ENCODE measurements around the gene LRRTM4.

The LRRTM4 gene

DNA sequence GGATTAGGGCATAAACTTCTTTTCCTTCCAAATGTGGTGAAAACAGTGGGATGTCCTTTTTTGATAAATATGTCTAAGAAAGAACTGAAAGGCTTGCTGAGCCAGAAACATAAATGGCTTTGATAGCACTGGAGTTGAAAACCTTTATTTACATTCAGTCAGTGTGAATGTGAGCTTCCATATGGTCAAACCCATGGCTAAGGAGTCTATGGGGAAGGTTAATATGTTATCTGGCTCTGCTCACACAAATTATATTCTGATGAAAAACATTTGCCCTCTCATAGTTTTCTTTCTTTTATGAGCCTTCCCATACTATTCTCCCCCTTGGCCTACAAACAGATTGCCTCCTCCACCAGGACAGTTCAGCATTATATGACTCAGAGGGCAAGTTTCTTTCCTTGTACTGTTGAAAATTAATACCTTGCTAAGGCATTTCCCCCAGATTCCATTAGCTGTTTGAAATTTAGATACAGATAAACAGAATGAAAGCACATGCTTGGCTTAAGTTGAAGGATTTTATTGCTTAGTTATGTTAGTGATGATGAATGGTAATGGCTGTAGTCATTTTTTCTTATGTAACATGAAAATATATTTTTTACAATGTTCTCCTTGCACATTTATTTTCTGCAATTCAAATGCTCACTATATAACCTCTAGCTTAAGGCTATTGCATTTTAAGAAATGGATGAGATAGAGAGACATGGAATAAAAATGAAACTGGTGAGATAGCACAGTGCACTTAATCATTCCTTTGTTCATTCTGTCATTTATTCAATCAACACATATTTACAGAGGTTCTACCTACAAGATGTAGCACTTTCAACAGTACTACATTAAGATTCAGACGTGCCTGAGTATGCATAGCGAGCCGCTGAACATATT is 544.1 kb downstream of the LRRTM4 start:
- DNase-seq: no peak

DNA sequence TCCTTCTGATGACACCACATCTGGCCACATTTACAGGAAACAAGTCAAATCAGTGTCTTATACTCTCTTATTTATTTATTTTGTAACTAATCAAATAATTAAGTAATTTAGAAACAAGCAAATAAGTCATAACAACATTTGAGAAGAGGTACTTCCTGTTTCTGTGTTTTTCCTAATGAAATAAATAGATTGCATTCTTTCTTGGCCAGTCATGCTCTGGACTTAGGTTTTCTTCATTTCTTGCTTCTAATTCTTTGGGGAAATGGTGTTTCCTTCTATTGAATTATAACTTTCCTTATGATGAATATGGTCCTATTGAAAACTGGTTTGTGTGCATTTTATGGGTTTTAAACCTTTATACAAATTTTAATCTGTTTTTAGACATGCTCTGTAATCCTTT is 546.4 kb downstream of the LRRTM4 start:
- DNase-seq: no peak

DNA sequence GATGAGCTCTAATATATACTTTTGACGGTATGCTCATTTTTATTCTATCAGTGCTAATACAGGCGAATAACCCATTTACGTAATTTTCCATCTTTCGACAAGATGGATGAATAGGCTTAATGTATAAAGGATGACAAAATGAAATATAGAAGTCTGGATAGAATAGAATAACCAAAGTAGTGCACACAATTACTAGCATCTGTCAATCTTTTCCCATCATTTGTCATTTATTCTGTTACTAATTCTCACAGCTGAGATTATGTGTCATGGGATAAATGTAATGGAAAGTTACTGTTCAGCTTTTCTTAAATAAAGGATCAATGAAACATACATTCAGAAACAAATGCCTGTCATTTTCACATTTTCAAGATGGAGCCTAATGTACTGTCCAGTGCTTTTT is 548.6 kb downstream of the LRRTM4 start:
- no peak for DNase-seq

DNA sequence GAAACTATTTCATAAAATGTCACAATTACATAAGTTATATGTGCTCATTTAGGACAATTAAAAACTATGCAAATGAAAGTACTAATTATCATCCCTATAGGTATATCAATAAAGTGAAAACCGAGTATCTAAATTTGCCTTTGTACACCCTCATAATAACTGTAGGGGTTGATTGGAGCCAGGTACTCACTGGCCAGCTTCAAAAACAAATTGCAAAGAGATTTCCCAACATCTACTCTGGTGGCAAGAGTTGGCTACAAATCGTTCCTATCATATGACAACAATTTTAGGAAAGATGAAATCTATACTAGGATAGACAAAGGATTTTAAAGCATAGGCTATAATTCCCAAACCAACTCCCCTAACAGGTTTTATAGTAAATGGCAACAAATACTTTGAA is 556.4 kb downstream of the LRRTM4 start:
- DNase-seq: no peak

DNA sequence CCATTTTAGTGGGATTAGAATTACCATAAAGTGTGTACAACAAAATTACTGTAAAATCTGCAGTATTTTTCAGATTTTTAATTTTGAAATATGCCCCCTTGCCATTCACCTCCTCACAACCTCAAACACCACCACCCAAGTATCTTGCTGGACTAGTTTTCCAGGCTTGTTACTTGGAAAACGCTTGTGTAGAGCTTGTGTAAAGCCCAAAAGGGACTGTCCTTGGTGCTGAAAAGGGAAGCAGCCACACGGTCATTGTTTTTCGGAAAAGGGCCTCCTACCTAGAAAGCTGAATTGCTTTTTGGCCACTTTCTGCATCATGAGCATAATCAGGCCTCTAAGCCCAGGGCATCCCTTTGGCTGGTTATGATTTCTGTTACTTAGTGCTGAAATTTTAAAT is 563.4 kb downstream of the LRRTM4 start:
- DNase-seq: no peak

DNA sequence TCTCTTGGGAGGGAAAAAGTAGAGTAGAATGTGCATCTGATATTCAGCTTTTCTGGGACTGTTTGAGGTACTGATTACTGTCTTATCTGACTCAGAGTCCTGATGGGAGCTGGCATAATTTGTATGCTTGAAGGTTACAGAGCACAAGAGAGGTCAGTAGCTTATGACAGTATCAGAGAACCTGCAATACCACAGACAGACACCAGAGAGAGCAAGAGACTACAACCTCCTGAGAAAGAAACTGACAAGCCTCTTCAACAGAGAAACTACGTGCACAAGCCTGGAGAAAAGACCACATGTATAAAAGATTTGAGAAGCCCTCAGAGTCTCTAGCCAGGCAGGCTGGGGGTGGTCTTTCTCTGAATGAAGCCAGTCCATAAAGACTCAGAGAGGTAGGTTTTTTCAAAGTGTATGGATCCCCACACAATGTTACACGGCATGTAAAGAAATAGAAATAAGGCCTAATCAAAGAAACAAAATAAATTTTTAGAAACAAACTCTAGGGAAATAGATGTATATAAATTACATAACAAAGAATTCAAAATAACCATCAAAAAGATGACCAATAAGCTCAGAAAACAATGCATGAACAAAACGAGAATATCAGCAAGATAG is 568.3 kb downstream of the LRRTM4 start:
- DNase-seq: no peak

DNA sequence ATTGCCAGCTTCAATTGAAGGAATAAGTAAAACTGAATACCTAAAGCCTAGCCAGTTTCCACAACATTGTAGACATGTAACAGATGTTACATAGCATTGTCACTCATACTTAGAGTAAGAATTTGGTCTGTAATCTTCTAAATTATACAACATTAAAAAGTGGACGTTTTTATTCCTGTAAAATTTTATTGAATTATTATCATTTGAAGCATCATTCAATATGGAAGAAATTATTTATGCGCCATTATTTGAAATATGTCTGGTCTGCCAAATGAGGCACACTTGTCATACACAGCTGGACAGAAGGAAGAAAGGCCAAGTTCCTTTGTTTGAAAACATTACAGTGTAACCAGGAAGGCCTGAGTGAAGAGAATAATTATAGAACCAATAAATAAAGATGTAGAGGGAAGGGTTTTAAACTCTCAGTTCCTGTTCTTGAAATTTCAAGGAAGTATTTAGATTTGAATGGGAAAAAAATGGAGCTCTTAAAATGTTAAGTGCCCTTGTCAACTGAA is 575.5 kb downstream of the LRRTM4 start:
- no peak for DNase-seq

DNA sequence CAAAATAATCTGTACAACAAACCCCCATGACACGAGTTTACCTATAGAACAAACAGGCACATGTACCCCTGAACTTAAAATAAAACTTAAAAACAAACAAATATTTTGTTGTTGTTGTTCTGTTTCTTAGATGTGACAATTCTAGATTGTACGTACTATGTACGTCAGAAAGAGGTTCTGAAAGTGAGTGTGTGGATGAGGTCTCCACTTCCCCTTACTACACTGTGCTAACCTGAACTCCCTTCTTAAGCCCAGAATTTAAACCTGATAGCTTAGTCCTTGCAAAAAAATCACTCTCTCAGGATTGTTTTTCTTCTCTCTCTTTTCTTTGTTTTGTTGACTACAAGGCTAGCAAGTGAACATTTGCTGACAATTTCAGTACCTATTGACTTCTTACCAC is 581.6 kb downstream of the LRRTM4 start:
- no peak for DNase-seq

DNA sequence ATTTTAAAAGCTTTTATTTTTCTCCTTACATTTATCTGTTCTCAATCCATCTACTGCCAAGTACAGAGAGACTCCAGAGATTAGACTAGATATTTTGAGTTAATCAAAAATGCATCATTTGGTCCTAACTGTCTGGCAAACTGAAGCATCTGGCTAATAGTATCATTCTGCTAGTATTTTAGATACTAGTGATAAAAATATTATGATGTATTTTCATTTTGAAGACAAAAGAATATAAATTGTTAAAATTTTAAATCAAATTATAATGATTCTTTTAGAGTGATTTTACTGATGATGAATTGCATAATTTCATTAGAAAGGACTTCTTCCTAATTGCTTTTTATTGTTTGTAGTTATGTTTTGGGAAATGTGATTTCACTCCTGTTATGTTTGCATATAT is 584.0 kb downstream of the LRRTM4 start:
- no peak for DNase-seq

DNA sequence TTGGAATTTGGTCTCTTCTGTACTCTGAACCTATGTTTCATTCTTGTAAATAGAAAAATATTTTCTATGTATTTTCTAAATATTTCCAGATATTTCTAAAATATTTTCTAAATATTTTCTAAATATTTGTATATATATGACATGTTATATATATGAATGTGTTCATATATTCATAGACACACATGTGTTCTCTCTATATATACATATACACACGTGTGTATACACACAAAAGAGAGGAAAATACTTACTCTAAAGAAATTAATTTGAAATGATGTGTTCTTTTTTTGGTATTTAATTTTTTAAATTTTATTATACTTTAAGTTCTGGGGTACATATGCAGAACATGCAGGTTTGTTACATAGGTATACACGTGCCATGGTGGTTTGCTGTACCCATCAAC is 589.6 kb downstream of the LRRTM4 start:
- DNase-seq: no peak

DNA sequence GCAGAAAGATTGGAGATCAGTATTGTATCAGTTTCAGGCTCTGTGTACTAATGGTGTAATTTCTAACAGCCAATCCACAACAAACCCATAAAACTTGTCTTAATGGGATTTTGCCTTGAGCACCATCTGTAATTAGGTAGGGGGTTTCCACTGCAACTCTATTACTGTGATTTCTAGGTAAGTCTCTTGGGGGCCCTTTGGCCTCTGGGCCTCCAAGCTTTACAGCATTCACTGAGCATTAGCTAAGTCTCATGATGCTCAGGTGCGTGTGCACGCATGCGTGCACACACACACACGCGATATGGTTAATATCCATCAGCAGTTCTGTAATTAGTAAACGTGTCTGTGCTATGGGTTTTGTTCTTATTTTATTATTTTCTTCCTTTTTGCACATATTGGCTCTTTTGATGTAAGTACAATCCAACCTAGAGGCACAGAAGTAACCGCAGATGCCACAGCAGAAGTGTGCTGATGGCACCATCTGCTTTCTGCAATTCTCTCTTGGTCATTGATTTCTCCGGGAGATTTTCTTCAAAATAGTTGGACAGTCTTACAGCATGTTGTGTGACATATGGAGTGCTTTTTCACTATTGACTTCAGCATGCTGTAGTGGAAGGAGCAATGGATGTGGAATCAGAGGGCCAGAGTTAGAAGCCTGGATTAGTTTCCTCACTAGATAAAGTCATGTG is 592.0 kb downstream of the LRRTM4 start:
- no peak for DNase-seq

DNA sequence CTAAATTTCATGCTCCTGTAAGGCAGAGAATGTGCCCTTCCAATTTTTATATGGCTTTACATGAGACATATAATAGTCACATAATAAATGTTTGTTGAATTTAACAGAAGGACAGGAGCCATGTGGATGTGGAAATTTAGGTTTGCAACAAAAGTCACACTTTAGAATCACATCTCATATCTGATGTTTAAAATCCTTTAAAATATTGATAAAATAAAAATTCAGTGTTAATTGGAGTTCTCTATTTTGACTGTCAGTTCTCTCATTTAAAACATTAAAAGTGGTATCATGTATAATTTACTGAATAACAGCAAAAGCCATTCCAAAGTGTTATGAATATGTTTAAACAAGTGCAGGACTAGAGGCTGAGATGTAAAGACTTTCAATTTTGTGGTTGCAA is 594.1 kb downstream of the LRRTM4 start:
- DNase-seq: no peak

DNA sequence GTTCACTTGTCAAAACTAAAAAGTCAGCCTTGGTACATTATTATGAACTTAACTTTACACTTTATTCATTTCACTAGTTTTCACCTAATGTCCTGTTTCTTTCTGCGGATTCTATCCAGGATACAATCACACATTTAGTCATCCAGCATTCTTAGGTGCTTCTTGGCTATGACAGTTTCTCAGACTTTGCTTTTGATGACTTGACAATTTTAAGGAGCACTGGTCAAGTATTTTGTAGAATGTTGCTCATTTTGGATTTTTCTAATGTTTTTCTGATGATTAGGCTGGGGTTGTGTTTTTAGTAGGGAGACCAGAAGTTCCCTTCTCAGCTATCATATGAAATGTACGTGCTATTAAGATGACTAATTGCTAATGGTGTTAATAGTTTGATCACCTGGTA is 601.2 kb downstream of the LRRTM4 start:
- DNase-seq: no peak

DNA sequence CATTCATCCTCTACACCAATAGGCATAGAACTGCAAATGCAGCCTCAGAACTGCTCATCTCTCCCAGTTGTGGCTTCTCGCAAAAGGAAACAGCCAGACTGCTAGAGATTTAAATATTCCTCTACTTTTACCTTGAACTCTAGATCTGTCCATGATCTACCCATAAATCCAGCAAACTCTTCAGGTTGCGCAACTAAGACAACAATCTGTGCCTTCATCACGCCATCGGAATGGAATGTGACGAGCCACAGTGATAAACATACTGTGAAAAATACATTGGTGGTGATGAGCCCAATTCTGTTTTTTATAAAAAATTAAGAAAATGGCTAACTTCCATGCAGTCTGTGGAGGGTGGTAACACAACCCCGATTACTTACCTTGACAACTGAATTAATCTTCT is 626.7 kb downstream of the LRRTM4 start:
- no peak for DNase-seq

DNA sequence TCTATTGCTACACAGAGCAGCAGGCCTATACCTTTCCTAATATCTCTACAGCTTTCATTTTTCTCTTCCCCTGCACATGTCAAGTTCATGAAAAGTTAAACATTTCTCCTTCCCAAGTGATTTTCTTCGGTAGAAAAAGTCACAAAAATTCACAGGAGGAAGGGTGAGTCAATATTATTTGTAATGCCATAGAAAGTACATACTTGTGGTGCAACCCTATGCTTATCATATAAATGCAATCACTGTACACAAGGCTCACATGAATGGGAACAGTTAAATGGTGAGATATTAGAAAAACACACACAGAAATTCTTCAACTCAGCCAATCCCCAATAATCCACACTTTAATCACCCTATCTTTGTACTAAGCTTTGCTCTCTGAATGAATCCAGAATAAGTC is 651.6 kb downstream of the LRRTM4 start:
- no peak for DNase-seq

DNA sequence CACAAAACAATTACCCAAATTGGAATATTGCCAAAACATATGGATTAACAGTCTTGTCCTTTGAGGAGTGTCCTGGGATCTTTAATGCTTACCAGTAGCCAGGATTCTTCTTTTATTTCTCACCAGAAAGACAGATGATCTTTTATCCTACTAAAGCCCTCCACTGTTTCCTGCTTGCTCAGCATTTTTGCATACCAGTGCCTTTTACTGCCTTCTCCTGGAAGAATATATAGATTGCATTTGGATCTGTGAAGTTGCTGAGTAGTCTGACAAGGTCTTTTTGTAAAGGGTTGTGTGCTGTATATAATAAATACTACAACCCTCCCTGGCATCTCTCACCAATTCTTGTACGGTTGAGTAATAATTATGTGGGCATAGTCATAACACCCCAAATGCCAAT is 652.2 kb downstream of the LRRTM4 start:
- no peak for DNase-seq

DNA sequence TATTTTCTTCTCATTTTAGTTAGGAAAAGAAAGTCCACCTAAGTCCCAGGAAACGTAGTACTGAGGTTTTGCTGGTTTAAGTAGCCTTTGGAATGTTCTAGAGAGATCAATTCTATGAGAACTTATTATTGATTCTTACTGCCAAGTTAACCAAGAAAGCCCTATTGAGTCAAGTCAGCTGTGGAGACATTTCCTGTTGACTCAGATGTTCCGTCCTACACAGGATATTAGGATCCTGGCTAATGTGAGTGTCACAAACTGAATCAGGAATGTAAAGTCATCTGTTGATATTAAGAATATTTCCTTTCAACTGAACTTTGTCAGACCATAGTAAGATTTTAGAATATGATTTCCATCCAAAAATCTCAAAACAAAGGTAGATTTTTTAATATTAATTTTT is 654.3 kb downstream of the LRRTM4 start:
- no peak for DNase-seq

DNA sequence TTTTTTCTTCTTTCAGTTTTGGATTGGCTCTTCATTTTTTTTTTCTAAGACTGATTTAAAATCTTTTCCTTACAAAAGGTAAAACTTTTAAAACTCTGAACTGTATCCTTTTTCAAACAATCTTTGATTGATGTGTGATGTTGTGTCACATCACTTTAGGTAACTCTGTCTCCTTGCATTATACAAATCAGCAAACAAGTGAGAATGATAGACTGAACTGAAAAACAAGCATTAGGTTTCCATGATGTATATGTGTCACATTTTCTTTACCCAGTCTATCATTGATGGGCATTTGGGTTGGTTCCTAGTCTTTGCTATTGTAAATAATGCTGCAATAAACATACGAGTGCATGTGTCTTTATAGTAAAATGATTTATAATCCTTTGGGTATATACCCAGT is 655.7 kb downstream of the LRRTM4 start:
- DNase-seq: no peak

DNA sequence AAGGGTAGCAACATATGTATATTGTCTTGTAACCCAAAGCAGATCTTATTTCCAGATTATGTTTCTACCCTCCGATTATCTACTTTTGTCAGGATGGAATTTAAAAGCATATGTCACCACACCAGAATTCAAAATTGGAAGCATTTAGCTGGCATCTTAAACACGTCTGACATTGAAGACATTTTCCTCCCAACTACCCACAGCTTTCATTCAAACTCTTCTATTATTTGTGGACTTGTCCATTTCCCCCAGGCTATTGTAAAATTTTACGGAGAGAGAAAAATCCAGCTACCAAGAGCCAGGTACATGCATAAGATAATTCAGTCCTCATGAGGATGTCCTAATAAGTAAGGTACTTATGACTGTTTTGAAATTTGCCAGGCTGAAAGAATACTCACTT is 659.3 kb downstream of the LRRTM4 start:
- no peak for DNase-seq

DNA sequence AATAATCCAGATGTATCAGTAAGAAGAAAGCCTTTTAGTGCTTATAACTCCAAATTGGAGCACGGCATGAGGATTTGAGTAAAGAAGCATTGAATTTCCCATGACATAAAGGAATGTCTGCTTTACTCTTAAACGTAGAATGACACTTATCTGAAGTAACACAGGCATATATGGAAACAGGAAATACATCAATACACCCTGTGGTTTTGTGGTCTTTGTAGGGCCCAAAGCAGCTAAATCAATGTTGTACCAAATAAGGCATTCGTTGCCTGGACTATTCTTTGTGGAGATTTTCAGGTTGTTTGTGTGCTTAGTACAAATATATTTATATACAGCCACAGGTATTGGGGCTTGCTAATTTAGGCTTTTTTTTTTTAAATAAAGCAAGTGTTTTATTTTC is 660.5 kb downstream of the LRRTM4 start:
- no peak for DNase-seq

DNA sequence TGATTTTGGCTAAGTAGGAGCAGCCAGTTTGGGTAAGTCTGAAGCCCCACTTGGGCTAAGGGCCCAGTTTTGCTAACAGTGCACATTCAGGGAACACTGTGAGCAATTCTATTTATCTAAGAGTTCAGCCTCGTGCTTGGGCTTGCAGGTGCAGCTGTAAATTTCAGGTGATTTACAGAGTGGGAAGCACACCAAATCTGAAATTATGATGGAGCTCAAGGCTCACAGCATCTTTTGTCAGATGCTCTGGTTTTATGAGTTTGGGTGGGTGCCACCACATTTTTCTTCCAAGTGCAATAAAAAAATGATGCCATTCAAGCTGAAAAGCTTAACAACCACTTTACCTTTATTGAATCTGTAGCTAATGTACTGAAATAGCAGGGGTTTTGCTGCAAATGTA is 671.2 kb downstream of the LRRTM4 start:
- DNase-seq: no peak

DNA sequence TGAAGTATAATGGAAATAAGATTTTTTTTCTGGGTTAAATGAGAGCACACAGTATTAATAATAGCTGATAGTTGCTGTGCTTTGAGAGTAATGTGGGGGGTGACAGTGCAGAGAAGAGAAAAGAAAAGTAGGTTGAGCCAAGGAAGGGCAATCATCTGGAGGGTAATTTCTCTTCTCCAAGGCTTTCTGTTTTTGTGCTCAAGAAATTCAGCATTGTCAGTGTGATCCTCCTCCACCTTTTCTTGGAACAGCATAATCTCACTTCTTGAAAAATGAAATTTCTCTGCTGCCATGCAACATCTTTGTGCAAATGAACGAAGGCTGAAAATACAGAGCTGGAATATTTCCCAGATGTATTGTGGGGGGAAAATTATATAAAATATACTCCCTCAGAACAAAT is 673.1 kb downstream of the LRRTM4 start:
- no peak for DNase-seq

DNA sequence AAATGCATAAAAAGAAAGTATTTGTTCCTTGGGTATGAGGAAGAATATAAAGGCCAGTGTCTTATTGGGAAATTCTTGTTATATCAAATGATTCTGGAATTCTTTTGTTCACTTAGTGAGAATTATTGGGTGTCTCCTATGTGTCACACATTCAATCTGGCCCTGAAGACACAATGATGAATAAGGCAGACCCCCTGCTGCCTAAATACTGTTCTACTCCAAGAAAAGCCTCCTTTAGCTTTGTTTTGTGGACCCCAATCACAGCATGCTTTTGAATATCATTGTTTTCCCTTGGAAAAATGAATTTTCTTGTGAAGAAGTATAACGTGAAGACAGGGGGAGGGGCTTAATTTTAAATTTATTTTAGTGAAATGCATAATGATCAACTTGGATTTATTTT is 682.4 kb downstream of the LRRTM4 start:
- no peak for DNase-seq

All from activated naive CD4-positive, alpha-beta T cell (primary cell).